Measurements from ENCODE around the gene MAPRE2. TPM values are rescaled to one million over a fixed set of nuclear protein-coding genes. Genes with fewer than 3 reads are reported as not detected.

The MAPRE2 gene
- total RNA-seq, 1 donor from 2014 or later = 35.4 TPM

- Histone ChIP-seq H3K36me3 (peaks cover 72% of the 10 kb centered on the region), H3K27ac (no peak overlapping the region), H3K4me3 (no peak overlapping the region), H3K27me3 (no peaks in the 10 kb centered on the region), H3K4me1 (no peaks in the 10 kb centered on the region), H3K9me3 (no peaks in the 10 kb centered on the region)
- intact Hi-C loops (cut with DNase I) = no loop called here
- DNase-seq (no peak), ATAC-seq (no peak)
- no peak for TF ChIP-seq CTCF (IDR thresholded peaks at IDR 0.05)
Measured at GRCh38 chr18:35131387-35132020, 90.3 kb downstream of the MAPRE2 start.

- Histone ChIP-seq H3K36me3 (peaks cover 75% of the 10 kb centered on the region), H3K27me3 (no peaks in the 10 kb centered on the region), H3K9me3 (no peaks in the 10 kb centered on the region), H3K4me3 (no peak overlapping the region), H3K4me1 (no peaks in the 10 kb centered on the region), H3K27ac (no peak overlapping the region)
- no peak for TF ChIP-seq CTCF (IDR thresholded peaks at IDR 0.05)
- DNase-seq = no peak
- no peak for ATAC-seq
- intact Hi-C loops (cut with DNase I) = no loop called here
Measured at GRCh38 chr18:35132021-35132902, 91.0 kb downstream of the MAPRE2 start.

GRCh38 chr18:35134190-35134730, 93.0 kb downstream of the MAPRE2 start:
- Histone ChIP-seq H3K4me3 (no peak overlapping the region), H3K4me1 (no peaks in the 10 kb centered on the region), H3K27me3 (no peaks in the 10 kb centered on the region), H3K27ac (no peak overlapping the region), H3K36me3 (peaks cover 69% of the 10 kb centered on the region), H3K9me3 (no peaks in the 10 kb centered on the region)
- intact Hi-C loops (cut with DNase I) = no loop called here
- ATAC-seq (no peak), DNase-seq (no peak)
- no peak for TF ChIP-seq CTCF (IDR thresholded peaks at IDR 0.05)

- H3K9me3 ChIP-seq = no peaks in the 10 kb centered on the region
- H3K27me3 ChIP-seq = no peaks in the 10 kb centered on the region
- no peak for TF ChIP-seq CTCF (IDR thresholded peaks at IDR 0.05)
- H3K4me3 ChIP-seq = no peak overlapping the region
- DNase-seq (no peak), ATAC-seq (no peak)
- peaks cover 64% of the 10 kb centered on the region for H3K36me3 ChIP-seq
- intact Hi-C loops (cut with DNase I) = no loop called here
- H3K4me1 ChIP-seq = no peaks in the 10 kb centered on the region
- H3K27ac ChIP-seq = no peak overlapping the region
Measured at GRCh38 chr18:35134791-35135531, 93.7 kb downstream of the MAPRE2 start.

GRCh38 chr18:35136248-35136647, 95.0 kb downstream of the MAPRE2 start:
- intact Hi-C loops (cut with DNase I) = no loop called here
- peaks cover 62% of the 10 kb centered on the region for H3K36me3 ChIP-seq
- no peak overlapping the region for H3K4me3 ChIP-seq

More at GRCh38 chr18:35136248-35136647, 95.0 kb downstream of the MAPRE2 start:
- Histone ChIP-seq H3K27ac (no peak overlapping the region), H3K9me3 (no peaks in the 10 kb centered on the region), H3K27me3 (no peaks in the 10 kb centered on the region), H3K4me1 (no peaks in the 10 kb centered on the region)
- no peak for ATAC-seq
- no peak for TF ChIP-seq CTCF (IDR thresholded peaks at IDR 0.05)
- no peak for DNase-seq

Data from upper lobe of right lung (tissue), 1 donor.